GM18519 (cell line): ENCODE measurements around the gene DNM3.

Source experiments
- ATAC-seq: cut with Tn5 transposase; IDR thresholded peaks from one replicate; pipeline ENCODE4 v1.9.1; 2021; ENCODE audit warnings: mild to moderate bottlenecking, moderate library complexity; ENCODE audit not compliant: unreplicated experiment, low FRiP score

DNM3 gene

GRCh38 chr1:172132836-172133235, 291.5 kb downstream of the DNM3 start:
- no peak for ATAC-seq

- no peak for ATAC-seq
These were observed 292.9 kb downstream of the DNM3 start for GRCh38 chr1:172134087-172134731.

GRCh38 chr1:172135076-172135672, 293.9 kb downstream of the DNM3 start:
- ATAC-seq: no peak

GRCh38 chr1:172135978-172136610, 294.8 kb downstream of the DNM3 start:
- no peak for ATAC-seq

GRCh38 chr1:172136925-172137324, 295.6 kb downstream of the DNM3 start:
- no peak for ATAC-seq

GRCh38 chr1:172137703-172138454, 296.6 kb downstream of the DNM3 start:
- ATAC-seq: no peak

- no peak for ATAC-seq
These were observed 297.3 kb downstream of the DNM3 start for GRCh38 chr1:172138634-172139033.

GRCh38 chr1:172139196-172139595, 297.9 kb downstream of the DNM3 start:
- ATAC-seq: no peak

- no peak for ATAC-seq
These were observed 298.8 kb downstream of the DNM3 start for GRCh38 chr1:172140072-172140471.

GRCh38 chr1:172140591-172140990, 299.3 kb downstream of the DNM3 start:
- ATAC-seq: no peak

- no peak for ATAC-seq
These were observed 300.1 kb downstream of the DNM3 start for GRCh38 chr1:172141341-172141881.

GRCh38 chr1:172142324-172142723, 301.0 kb downstream of the DNM3 start:
- ATAC-seq: no peak

- ATAC-seq: no peak
These were observed 302.2 kb downstream of the DNM3 start for GRCh38 chr1:172143384-172144055.

GRCh38 chr1:172144445-172145061, 303.3 kb downstream of the DNM3 start:
- ATAC-seq: no peak

- no peak for ATAC-seq
These were observed 303.9 kb downstream of the DNM3 start for GRCh38 chr1:172145231-172145651.

GRCh38 chr1:172145656-172146055, 304.4 kb downstream of the DNM3 start:
- ATAC-seq: no peak

- ATAC-seq: no peak
These were observed 305.0 kb downstream of the DNM3 start for GRCh38 chr1:172146141-172146850.

- ATAC-seq: no peak
These were observed 306.2 kb downstream of the DNM3 start for GRCh38 chr1:172147541-172147940.

GRCh38 chr1:172148213-172148612, 306.9 kb downstream of the DNM3 start:
- no peak for ATAC-seq
